ENCODE data around the gene JARID2. TPM values are rescaled to one million over a fixed set of nuclear protein-coding genes. Genes with fewer than 3 reads are reported as not detected.
A peak's percentile ranks its signal among the peaks of the same experiment; 100 is the strongest.

Gene JARID2
- total and polyA plus RNA-seq, 8 donors = 2.4 to 6.7 (median 3.7) TPM

- ATAC-seq = peak in 2 of 4 donors; percentile 42 to 52
- FAIRE-seq = no peak
- Histone ChIP-seq H3K36me3 (no peaks in the 10 kb centered on the region), H3K27ac (peak overlapping the region in 3 of 4 donors; percentile 12 to 40 (median 38)), H3K4me3 (no peak overlapping the region), H3K4me1 (peaks cover 4 to 14% (median 9%) of the 10 kb centered on the region in 3 donors), H3K27me3 (no peaks in the 10 kb centered on the region), H3K9me3 (no peaks in the 10 kb centered on the region)
- TF ChIP-seq CTCF (IDR thresholded peaks at IDR 0.05) = no peak
- no peak for DNase-seq
- intact Hi-C loops (cut with DNase I) = no loop called here
- 58 to 59% methylated on average over 6 of the region's 6 CpGs for WGBS, 2 donors
Observed at GRCh38 chr6:15303920-15304291, 58.0 kb downstream of the JARID2 start.

DNA sequence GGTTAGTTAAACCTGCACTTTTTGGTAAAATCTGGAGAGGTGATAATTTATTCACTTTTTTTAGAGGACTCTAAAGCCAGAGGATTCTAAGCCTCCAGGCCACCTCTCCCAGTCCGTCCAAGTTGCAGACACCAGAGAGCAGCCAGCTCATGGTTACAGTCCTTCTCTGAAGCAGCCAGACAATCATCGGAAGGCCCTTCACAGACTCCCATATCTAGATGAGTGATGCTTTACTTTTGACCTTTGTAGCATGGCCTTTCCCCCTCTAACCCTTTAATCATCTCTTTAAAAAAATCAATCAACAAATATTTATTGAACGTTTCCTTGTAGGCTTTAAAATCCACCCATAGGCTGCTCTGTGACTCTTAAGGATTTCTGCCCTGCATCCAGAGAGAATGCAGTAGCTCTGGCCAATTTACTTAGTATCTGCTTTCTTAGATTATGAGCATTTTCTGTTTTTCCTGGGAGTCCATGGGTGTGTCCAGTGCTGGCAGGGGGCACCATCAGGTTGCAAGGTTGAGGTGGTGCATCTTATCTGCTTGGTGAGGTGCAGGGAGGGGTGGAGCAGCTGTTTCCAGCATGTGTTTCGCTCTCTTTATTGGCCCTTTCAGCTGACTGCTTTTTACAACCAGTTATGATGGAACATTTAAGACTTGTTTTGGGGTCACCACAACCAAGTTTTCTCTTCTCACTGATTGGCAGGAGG is 58.6 kb downstream of the JARID2 start:
- H3K9me3 ChIP-seq = no peaks in the 10 kb centered on the region
- no peaks in the 10 kb centered on the region for H3K27me3 ChIP-seq
- DNase-seq (no peak), FAIRE-seq (no peak), ATAC-seq (peak in 2 of 4 donors; percentile 29 to 35)
- H3K27ac ChIP-seq = peak overlapping the region in 2 of 4 donors; percentile 12 to 38
- intact Hi-C loops (cut with DNase I) = no loop called here
- no peaks in the 10 kb centered on the region for H3K36me3 ChIP-seq
- 48 to 54% methylated on average over 4 of the region's 4 CpGs for WGBS, 2 donors
- no peak for TF ChIP-seq CTCF (IDR thresholded peaks at IDR 0.05)
- peaks cover 4 to 14% (median 10%) of the 10 kb centered on the region in 3 donors for H3K4me1 ChIP-seq
- no peak overlapping the region for H3K4me3 ChIP-seq

GRCh38 chr6:15305496-15305895 is 59.6 kb downstream of the JARID2 start:
- Histone ChIP-seq H3K9me3 (no peaks in the 10 kb centered on the region), H3K36me3 (no peaks in the 10 kb centered on the region), H3K27me3 (no peaks in the 10 kb centered on the region), H3K4me3 (no peak overlapping the region), H3K4me1 (peaks cover 12 to 22% (median 15%) of the 10 kb centered on the region in 3 donors), H3K27ac (no peak overlapping the region)
- ATAC-seq (no peak), FAIRE-seq (no peak), DNase-seq (no peak)
- no peak for TF ChIP-seq CTCF (IDR thresholded peaks at IDR 0.05)
- intact Hi-C loops (cut with DNase I) = no loop called here

- Histone ChIP-seq H3K36me3 (no peaks in the 10 kb centered on the region), H3K4me1 (peaks cover 13 to 22% (median 15%) of the 10 kb centered on the region in 3 donors), H3K27me3 (no peaks in the 10 kb centered on the region), H3K9me3 (no peaks in the 10 kb centered on the region), H3K4me3 (no peak overlapping the region), H3K27ac (no peak overlapping the region)
- intact Hi-C loops (cut with DNase I) = no loop called here
- no peak for TF ChIP-seq CTCF (IDR thresholded peaks at IDR 0.05)
- no peak for DNase-seq
- FAIRE-seq = no peak
- WGBS, 2 donors = 89 to 91% methylated on average over 7 of the region's 7 CpGs
- no peak for ATAC-seq
Observed at GRCh38 chr6:15305909-15306308, 60.0 kb downstream of the JARID2 start.

GRCh38 chr6:15308435-15309213 is 62.8 kb downstream of the JARID2 start:
- Histone ChIP-seq H3K4me3 (no peak overlapping the region), H3K27ac (no peak overlapping the region), H3K27me3 (no peaks in the 10 kb centered on the region), H3K4me1 (peaks cover 10 to 33% (median 14%) of the 10 kb centered on the region in 3 donors), H3K9me3 (no peaks in the 10 kb centered on the region), H3K36me3 (no peaks in the 10 kb centered on the region)
- FAIRE-seq (no peak), DNase-seq (no peak), ATAC-seq (no peak)
- TF ChIP-seq CTCF (IDR thresholded peaks at IDR 0.05) = no peak
- intact Hi-C loops (cut with DNase I) = no loop called here
- WGBS, 2 donors = 70 to 73% methylated on average over 5 of the region's 5 CpGs

Measured in pancreas (tissue), 10 donors.